Amniotic stem cell (primary cell): ENCODE results near the gene TRIM22.
"Not testable (repeated sequence)": the region's sequence is repeated elsewhere in the genome, so short reads cannot be mapped to it uniquely, and the experiment has no call there.

ENCODE experiments used
- DNase-seq: peaks from one replicate; lab custom pipeline; 2025; lab: John Stamatoyannopoulos, UW

The TRIM22 gene

DNA sequence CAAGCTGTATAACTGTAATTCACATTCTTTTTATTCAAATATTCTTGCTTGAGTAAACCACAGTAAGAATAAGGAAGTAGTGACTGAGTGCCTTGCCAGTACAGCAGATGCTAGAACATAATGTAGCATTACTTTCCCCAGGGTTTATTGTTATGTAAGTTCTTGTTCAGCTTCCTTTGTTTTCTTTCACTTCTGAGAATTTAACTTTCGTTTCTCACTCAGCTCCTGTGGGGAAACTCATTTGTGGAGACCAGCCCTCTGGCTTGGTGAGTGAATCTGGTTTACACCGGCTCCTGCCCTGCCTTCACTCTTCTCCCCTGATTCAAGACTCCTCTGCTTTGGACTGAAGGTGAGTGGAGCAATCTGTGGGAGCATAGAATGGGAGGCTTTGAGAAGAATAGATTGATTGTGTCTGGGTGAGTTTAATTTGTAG is at the start of gene TRIM22:
Gene TRIM22 (plus strand): TSS at position 240 of the 433 bp plus-strand sequence. CDS start 6,443 bp downstream, outside the sequence.
- no peak for DNase-seq

DNA sequence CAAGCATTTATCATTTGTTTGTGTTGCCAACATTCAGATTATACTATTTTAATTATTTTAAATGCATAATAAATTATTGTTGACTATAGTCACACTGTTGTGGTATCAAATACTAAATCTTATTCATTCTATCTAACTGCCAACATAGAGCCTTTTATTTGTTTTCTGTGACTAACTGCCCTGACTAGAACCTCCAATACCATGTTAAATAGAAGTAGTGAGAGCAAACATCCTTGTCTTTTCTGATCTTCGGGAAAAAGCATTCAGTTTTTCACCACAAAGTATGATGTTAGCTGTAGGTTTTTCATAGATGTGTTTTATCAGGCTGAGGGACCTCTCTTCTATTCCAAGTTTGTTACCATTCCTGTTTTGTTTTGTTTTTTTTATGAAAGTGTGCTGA is 49.6 kb upstream of the TRIM22 start:
- DNase-seq = no peak

DNA sequence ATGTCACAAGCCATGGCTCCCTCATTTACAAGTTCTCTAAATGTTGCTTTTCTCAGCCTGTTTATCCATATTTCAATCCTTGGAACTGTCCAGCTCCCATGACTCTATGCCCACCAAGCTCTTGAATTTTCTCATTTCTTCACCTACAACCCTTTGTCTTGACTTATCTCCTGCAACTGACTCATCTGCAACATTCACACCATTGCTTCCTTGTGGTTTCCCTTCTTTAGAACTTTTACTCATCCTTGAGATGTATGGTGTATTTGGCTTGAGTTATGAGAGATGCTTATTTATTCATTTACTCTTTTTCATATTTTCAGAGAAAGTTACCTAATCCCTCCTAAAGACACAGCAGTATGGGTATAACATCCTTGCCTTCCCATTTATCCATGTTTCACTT is 46.0 kb upstream of the TRIM22 start:
- no peak for DNase-seq

DNA sequence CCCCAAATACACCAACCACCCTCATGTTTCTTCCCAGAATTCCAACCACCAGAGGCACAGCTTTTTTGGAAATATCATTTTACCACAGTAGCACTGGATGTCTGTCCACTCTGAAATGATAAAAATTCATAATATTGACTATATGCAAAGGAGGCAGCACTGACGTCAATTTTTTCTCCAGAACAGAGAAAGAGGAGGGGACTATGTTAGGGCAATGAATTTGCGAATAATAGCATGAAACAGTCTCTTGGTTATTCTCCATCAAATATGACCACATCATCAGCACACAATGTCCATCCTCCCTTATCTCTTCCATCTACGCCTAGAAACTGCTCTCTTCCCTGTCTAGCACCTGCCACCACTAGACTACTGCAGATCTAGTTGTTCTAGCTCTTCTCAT is 43.5 kb upstream of the TRIM22 start:
- DNase-seq = no peak

- DNase-seq = no peak
Observed at GRCh38 chr11:5655474-5655873, 34.1 kb upstream of the TRIM22 start.

DNA sequence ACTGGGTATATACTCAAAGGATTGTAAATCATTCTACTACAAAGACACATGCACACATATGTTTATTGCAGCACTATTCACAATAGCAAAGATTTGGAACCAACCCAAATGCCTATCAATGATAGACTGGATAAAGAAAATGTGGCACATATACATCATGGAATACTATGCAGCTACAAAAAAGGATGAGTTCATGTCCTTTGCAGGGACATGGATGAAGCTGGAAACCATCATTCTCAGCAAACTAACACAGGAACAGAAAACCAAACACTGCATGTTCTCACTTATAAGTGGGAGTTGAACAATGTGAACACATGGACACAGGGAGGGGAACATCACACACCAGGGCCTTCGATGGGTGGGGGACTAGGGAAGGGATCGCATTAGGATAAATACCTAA is 32.6 kb upstream of the TRIM22 start:
- DNase-seq = not testable (repeated sequence)

DNA sequence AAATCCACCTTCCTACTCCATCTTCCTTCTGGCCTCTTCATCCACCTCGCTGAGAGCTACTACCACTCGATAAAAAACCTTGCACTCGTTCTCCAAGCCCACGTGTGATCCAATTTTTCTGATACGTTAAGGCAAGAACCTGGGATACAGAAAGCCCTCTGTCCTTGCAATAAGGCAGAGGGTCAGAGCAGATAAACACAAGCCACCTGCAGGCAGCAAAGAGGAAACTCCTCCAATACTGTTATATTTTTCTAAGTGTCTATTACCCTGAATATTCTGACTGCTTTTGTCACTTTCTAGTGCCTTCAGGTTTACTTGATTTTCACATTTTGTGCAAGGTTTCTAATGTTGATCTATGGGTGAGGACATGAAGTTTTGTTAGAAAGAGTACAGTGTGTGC is 31.3 kb upstream of the TRIM22 start:
- DNase-seq = no peak

DNA sequence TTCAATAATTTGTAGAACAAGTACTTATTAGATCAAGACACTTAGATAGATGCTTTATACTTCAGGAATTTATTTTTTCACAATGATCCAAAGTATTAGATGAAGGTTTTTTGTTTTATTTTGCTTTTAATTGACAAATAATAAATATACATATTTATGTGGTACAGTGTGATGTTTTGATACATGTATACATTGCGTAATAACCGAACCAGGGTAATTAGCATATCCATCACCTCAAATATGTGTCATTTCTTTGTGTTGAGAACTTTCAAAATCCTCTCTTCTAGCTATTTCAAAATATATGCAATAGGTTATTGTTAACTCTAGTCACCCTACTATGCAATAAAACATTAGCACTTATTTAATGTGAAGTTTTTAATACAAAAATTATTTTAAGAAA is 26.1 kb upstream of the TRIM22 start:
- DNase-seq = no peak

- DNase-seq = no peak
Observed at GRCh38 chr11:5665051-5665570, 24.5 kb upstream of the TRIM22 start.

GRCh38 chr11:5665746-5666401 is 23.7 kb upstream of the TRIM22 start:
- DNase-seq = no peak

- no peak for DNase-seq
Observed at GRCh38 chr11:5666402-5666793, 23.2 kb upstream of the TRIM22 start.

GRCh38 chr11:5671831-5672230 is 17.8 kb upstream of the TRIM22 start:
- no peak for DNase-seq

- DNase-seq = no peak
Observed at GRCh38 chr11:5674391-5674790, 15.2 kb upstream of the TRIM22 start.

- no peak for DNase-seq
Observed at GRCh38 chr11:5679811-5680210, 9.8 kb upstream of the TRIM22 start.

DNA sequence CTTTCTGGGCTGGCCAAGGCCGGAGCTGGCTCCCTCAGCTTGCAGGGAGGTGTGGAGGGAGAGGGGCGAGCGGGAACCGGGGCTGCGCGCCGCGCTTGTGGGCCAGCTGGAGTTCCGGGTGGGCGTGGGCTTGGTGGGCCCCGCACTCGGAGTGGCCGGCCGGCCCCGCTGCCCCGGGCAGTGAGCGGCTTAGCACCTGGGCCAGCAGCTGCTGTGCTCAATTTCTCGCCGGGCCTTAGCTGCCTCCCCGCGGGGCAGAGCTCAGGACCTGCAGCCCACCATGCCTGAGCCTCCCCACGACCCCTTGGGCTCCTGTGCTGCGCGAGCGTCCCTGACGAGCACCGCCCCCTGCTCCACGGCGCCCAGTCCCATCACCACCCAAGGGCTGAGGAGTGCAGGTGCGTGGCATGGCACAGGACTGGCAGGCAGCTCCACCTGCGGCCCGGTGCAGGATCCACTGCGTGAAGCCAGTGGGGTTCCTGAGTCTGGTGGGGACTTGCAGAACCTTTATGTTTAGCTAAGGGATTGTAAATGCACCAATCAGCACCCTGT is 6.6 kb upstream of the TRIM22 start:
- not testable (repeated sequence) for DNase-seq

DNA sequence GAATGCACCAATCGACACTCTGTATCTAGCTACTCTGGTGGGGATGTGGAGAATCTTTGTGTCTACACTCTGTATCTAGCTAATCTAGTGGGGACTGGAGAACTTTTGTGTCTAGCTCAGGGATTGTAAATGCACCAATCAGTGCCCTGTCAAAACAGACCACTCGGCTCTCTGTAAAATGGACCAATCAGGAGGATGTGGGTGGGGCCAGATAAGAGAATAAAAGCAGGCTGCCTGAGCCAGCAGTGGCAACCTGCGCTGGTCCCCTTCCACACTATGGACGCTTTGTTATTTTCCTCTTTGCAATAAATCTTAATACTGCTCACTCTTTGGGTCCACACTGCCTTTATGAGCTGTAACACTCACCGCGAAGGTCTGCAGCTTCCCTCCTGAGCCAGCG is 6.0 kb upstream of the TRIM22 start:
- DNase-seq = not testable (repeated sequence)

DNA sequence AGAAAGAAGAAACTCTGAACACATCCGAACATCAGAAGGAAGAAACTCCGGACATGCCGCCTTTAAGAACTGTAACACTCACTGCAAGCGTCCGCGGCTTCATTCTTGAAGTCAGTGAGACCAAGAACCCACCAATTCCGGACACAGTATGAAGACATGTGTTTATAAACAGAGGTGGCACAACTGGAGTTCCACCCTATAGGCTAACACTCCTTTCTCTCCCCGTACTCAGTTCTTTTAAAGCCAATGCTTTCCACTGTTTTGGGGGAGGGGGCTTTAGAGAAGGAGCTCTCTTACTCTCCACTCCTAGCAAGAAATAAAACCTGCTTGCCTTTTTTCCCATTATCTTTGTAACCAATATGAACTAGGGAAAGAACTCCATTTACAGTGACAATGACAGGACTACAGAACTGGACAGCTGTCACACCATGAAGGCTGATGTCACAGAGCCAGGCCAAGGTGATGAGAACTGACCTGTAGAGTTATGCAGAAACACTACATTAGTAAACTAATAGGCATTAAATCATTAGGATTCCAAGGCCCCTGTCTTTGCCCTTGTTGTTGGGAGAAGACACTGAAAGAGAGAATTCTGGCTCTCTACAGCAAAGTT is 5.4 kb upstream of the TRIM22 start:
- no peak for DNase-seq

DNA sequence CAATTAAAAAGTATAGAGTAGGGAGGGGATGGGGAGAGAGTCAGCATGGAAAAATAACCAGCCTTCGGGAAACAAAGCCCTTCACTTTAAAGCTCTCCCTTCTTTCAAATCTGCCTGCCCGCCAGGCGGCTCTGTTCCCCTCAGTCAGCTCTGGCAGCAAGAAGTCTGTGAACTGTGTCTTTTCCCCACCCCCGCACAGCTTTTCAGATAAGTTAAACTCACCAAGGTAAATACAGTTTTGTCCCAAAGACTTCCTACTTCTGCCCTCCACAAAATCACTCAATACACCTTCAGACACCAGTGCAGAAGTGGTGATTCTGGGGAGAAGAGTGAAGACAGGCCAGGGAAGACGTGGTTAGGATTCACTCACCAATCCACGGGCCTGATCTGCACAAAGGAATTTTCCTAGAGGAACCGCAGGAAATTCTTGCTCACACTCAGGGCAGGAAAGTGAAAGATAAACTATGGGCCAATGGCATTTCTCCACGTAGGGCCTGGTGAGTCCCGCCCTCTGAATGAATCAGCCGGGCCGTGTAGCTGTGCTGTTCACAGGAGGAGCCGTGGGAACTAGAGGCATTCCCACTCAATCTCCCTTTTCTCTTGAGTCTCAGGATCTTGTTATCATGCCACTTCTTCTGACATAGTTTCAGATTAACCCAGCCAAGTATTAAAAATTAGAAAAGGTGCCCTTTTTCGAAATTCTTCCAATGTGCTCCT is 4.8 kb upstream of the TRIM22 start, which contains the start of gene TRIM5:
Gene TRIM5 (minus strand): TSS at position 429 of the 717 bp plus-strand sequence. CDS start 4,897 bp downstream, outside the sequence.
- peak; percentile 92 for DNase-seq

GRCh38 chr11:5686426-5686825 is 3.2 kb upstream of the TRIM22 start:
- no peak for DNase-seq

DNA sequence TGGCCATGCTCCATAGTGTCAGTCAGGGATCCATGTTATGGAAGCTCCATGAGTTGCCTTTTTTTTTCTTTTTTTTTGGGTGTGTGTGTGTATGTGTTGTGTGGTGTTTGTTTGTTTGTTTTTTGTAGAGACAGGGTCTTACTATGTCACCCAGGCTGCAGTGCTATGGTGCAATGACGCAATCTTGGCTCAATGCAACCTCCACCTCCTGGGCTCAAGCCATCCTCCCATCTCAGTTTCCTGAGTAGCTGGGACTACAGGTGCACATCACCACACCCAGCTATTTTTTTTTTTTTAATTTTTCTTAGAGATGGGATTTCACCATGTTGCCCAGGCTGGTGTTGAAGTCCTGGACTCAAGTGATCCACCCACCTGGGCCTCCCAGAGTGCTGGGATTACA is 1.1 kb upstream of the TRIM22 start:
- no peak for DNase-seq

- DNase-seq = no peak
Observed at GRCh38 chr11:5690216-5690615, 626 bp downstream of the TRIM22 start.

GRCh38 chr11:5690736-5691135 is 1.1 kb downstream of the TRIM22 start:
- no peak for DNase-seq
